HG03354 (cell line): ENCODE data around the gene PROM1.
A peak's percentile ranks its signal among the peaks of the same experiment; 100 is the strongest.

Experiments
- ATAC-seq: cut with Tn5 transposase; IDR thresholded peaks from one replicate; pipeline ENCODE4 v1.9.1; 2021; ENCODE audit warnings: mild to moderate bottlenecking; ENCODE audit not compliant: unreplicated experiment, poor library complexity, severe bottlenecking

Gene PROM1

GRCh38 chr4:16110661-16111290 is 27.0 kb upstream of the PROM1 start:
- no peak for ATAC-seq

- ATAC-seq: no peak
Measured at GRCh38 chr4:16110199-16110598, 26.4 kb upstream of the PROM1 start.

- ATAC-seq: no peak
Measured at GRCh38 chr4:16109256-16109655, 25.4 kb upstream of the PROM1 start.

GRCh38 chr4:16106956-16107355 is 23.1 kb upstream of the PROM1 start:
- no peak for ATAC-seq

GRCh38 chr4:16104520-16104919 is 20.7 kb upstream of the PROM1 start:
- ATAC-seq: no peak

- ATAC-seq: no peak
Measured at GRCh38 chr4:16102356-16102755, 18.5 kb upstream of the PROM1 start.

GRCh38 chr4:16100833-16101232 is 17.0 kb upstream of the PROM1 start:
- no peak for ATAC-seq

- no peak for ATAC-seq
Measured at GRCh38 chr4:16092682-16093319, 9.0 kb upstream of the PROM1 start.

GRCh38 chr4:16090096-16090705 is 6.4 kb upstream of the PROM1 start:
- ATAC-seq: no peak

- no peak for ATAC-seq
Measured at GRCh38 chr4:16089156-16089555, 5.3 kb upstream of the PROM1 start.

- no peak for ATAC-seq
Measured at GRCh38 chr4:16088601-16089000, 4.8 kb upstream of the PROM1 start.

- ATAC-seq: peak; percentile 53
Measured at GRCh38 chr4:16085822-16086221, 2.0 kb upstream of the PROM1 start.

GRCh38 chr4:16082426-16083240 is 1.2 kb downstream of the PROM1 start:
- no peak for ATAC-seq

GRCh38 chr4:16082041-16082425 is 1.8 kb downstream of the PROM1 start:
- no peak for ATAC-seq

GRCh38 chr4:16079046-16079445 is 4.8 kb downstream of the PROM1 start:
- ATAC-seq: peak; percentile 50

- ATAC-seq: no peak
Measured at GRCh38 chr4:16078195-16078760, 5.5 kb downstream of the PROM1 start.

GRCh38 chr4:16077786-16078185 is 6.0 kb downstream of the PROM1 start:
- ATAC-seq: no peak

GRCh38 chr4:16075975-16076757 is 7.7 kb downstream of the PROM1 start:
- no peak for ATAC-seq

GRCh38 chr4:16075061-16075460 is 8.8 kb downstream of the PROM1 start:
- ATAC-seq: no peak
